CD4-positive, alpha-beta T cell (primary cell): ENCODE results near the gene TRAPPC2L. TPM values are rescaled to one million over a fixed set of nuclear protein-coding genes. Genes with fewer than 3 reads are reported as not detected.

Source experiments
- ATAC-seq: fragments of 200-7000 bp; cut with Tn5 transposase; one replicate; pipeline ENCODE4 v1.10.0; 2022; ENCODE audit warnings: mild to moderate bottlenecking; ENCODE audit not compliant: poor library complexity
- CTCF ChIA-PET: fragments of 350-600 bp; sonication (Branson Sonifier 250); formaldehyde crosslinking; loops from one replicate; lab custom pipeline; 2021; ENCODE audit warnings: antibody characterized with exemption, inconsistent platforms; lab: Charles Lee
- POLR2A ChIA-PET: fragments of 350-600 bp; sonication (Branson Sonifier 250); formaldehyde crosslinking; loops from one replicate; lab custom pipeline; 2021; ENCODE audit warnings: antibody characterized with exemption, inconsistent platforms; lab: Charles Lee
- DNase-seq, 14 experiments: peaks; one replicate each; pipeline ENCODE4 v3.0.0-alpha.2; 2013 to 2020; ENCODE audit warnings: mixed read lengths in 2 of 14
- H3K27ac ChIP-seq, 2 donors: one replicate each; pipeline versions ENCODE4 v1.5.1 to v1.7.0; 2013; ENCODE audit warnings: low read length in 2 of 2, low read depth in 1 of 2, mild to moderate bottlenecking in 1 of 2
- H3K27me3 ChIP-seq, 2 experiments: 1 replicate in 1 of 2; 2 replicates in 1 of 2; pipeline versions ENCODE4 v1.6.1 to v1.7.0; 2013; ENCODE audit warnings: low read length in 2 of 2, control low read depth in 1 of 2, mild to moderate bottlenecking in 1 of 2, moderate library complexity in 1 of 2; ENCODE audit not compliant: insufficient read depth in 2 of 2, control insufficient read depth in 1 of 2
- H3K36me3 ChIP-seq: one replicate; pipeline ENCODE4 v1.6.1; 2013; ENCODE audit warnings: low read length, control low read depth; ENCODE audit not compliant: insufficient read depth
- H3K4me1 ChIP-seq: one replicate; pipeline ENCODE4 v1.6.1; 2013; ENCODE audit warnings: low read length, control low read depth; ENCODE audit not compliant: insufficient read depth
- H3K4me3 ChIP-seq: one replicate; pipeline ENCODE4 v1.5.1; 2013; ENCODE audit warnings: mild to moderate bottlenecking, low read length, moderate library complexity
- H3K9me3 ChIP-seq, 2 experiments: 1 replicate in 1 of 2; 2 replicates in 1 of 2; pipeline versions ENCODE4 v1.6.1 to v1.7.0; 2013; ENCODE audit warnings: low read length in 2 of 2, mild to moderate bottlenecking in 2 of 2, control low read depth in 1 of 2, moderate library complexity in 1 of 2; ENCODE audit not compliant: control insufficient read depth in 1 of 2, insufficient read depth in 1 of 2
- H3K27ac Mint-ChIP-seq: one replicate; pipeline ENCODE4 v1.8.0; 2020; ENCODE audit warnings: mixed read lengths
- H3K27me3 Mint-ChIP-seq: one replicate; pipeline ENCODE4 v1.8.0; 2021; ENCODE audit warnings: mixed read lengths
- H3K36me3 Mint-ChIP-seq: one replicate; pipeline ENCODE4 v1.8.0; 2021; ENCODE audit warnings: low read depth, mixed read lengths
- H3K4me1 Mint-ChIP-seq: one replicate; pipeline ENCODE4 v1.8.0; 2021; ENCODE audit warnings: low read depth, mixed read lengths
- H3K4me3 Mint-ChIP-seq: one replicate; pipeline ENCODE4 v1.8.0; 2020; ENCODE audit warnings: mild to moderate bottlenecking, mixed read lengths
- H3K9me3 Mint-ChIP-seq: one replicate; pipeline ENCODE4 v1.8.0; 2020; ENCODE audit warnings: mixed read lengths
- CTCF ChIP-seq: fragments of 200-600 bp; IDR thresholded peaks from one replicate; pipeline ENCODE4 v1.8.0; 2022; ENCODE audit warnings: antibody characterized with exemption, mild to moderate bottlenecking
- intact Hi-C, 2 experiments: fragments of 100-400 bp; cut with DNase I in 1 of 2; cut with micrococcal nuclease in 1 of 2; formaldehyde crosslinking; loops; one replicate each; pipeline versions ENCODE4 v1.15.1 to v1.9.0; 2023 to 2025; cut with DNase I, micrococcal nuclease
- total RNA-seq, 174 experiments: library from RNA in 2 of 174; stranded (reverse) in 2 of 174; gene quantifications; one replicate each; pipeline ENCODE4 v1.2.3 and lab custom pipeline; 2021 to 2026

The TRAPPC2L gene
- total RNA-seq, 2 experiments from 2014 or later, result 48.0 to 48.2 TPM

GRCh38 chr16:88839026-88839529, 17.8 kb upstream of the TRAPPC2L start:
- POLR2A ChIA-PET, result no interaction called here
- Mint-ChIP-seq H3K4me3 (no peak overlapping the region), H3K27ac (no peak overlapping the region), H3K4me1 (no peaks in the 10 kb centered on the region), H3K36me3 (peaks cover 10% of the 10 kb centered on the region), H3K27me3 (no peaks in the 10 kb centered on the region), H3K9me3 (no peaks in the 10 kb centered on the region)
- Histone ChIP-seq H3K4me1 (no peaks in the 10 kb centered on the region), H3K27me3 (no peaks in the 10 kb centered on the region), H3K36me3 (peaks cover 27% of the 10 kb centered on the region), H3K4me3 (no peak overlapping the region), H3K27ac (no peak overlapping the region), H3K9me3 (no peaks in the 10 kb centered on the region)
- ATAC-seq (no peak), DNase-seq (no peak)
- no peak for TF ChIP-seq CTCF
- intact Hi-C loops, result no loop called here
- CTCF ChIA-PET, result no interaction called here

DNA sequence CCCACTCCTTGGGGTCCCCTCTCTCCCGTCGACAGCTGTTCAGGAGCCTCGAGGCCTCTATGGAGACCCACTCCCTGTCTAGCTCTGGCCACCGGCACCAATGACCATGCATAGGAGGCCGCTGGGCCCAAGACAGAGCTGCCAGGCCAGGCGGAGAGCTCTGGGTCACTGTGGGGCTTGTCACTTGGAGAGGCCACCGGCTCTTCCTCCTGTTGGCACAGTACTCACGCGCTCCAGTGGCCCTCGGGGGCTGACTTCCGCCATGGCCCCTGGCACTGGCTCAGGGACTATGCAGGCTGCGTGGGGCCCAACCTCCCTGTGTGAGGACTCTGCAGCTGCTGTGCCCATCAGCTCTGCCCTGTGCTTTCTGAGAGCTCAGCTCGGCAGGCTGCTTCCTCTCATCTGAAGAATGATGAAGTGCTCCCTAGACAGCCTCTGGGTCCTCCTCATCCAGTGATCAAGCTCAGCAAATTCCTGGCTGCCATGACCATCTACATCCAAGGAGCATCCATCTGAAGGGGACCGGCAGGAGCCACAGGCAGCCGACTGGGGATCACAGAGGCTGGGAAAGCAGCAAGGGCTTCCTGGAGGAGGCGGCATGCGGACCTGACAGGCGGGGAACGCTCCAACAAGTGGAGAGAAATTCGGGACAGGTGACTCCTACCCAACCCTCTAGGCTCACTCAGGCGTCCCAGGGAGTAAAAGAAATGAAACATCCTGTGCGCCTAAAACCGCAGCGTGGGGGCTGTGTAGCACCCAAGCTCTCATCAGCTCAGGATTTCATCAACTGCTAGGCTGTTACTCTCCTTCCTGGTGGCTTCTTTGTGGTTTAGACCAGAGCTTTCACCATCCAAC, 17.0 kb upstream of the TRAPPC2L start:
- H3K27me3 Mint-ChIP-seq, result no peaks in the 10 kb centered on the region
- no peaks in the 10 kb centered on the region for H3K9me3 ChIP-seq
- no peak overlapping the region for H3K27ac ChIP-seq
- CTCF ChIA-PET, result no interaction called here
- H3K4me1 Mint-ChIP-seq, result no peaks in the 10 kb centered on the region
- H3K4me3 ChIP-seq, result no peak overlapping the region
- H3K27ac Mint-ChIP-seq, result no peak overlapping the region
- no peaks in the 10 kb centered on the region for H3K9me3 Mint-ChIP-seq
- no peak overlapping the region for H3K4me3 Mint-ChIP-seq
- H3K36me3 ChIP-seq, result peaks cover 27% of the 10 kb centered on the region
- no peak for TF ChIP-seq CTCF
- no peaks in the 10 kb centered on the region for H3K27me3 ChIP-seq
- ATAC-seq, result no peak
- POLR2A ChIA-PET, result no interaction called here
- intact Hi-C loops, result no loop called here
- peaks cover 10% of the 10 kb centered on the region for H3K36me3 Mint-ChIP-seq
- H3K4me1 ChIP-seq, result no peaks in the 10 kb centered on the region
- no peak for DNase-seq

- ChIA-PET POLR2A (no interaction called here), CTCF (no interaction called here)
- H3K27ac ChIP-seq, result no peak overlapping the region
- intact Hi-C loops, result no loop called here
- H3K9me3 Mint-ChIP-seq, result no peaks in the 10 kb centered on the region
- H3K4me3 ChIP-seq, result no peak overlapping the region
- no peaks in the 10 kb centered on the region for H3K27me3 ChIP-seq
- H3K36me3 ChIP-seq, result peaks cover 27% of the 10 kb centered on the region
- H3K4me1 Mint-ChIP-seq, result no peaks in the 10 kb centered on the region
- no peaks in the 10 kb centered on the region for H3K4me1 ChIP-seq
- H3K36me3 Mint-ChIP-seq, result peaks cover 10% of the 10 kb centered on the region
- DNase-seq (no peak), ATAC-seq (no peak)
- TF ChIP-seq CTCF, result no peak
- no peaks in the 10 kb centered on the region for H3K9me3 ChIP-seq
- H3K4me3 Mint-ChIP-seq, result no peak overlapping the region
- H3K27me3 Mint-ChIP-seq, result no peaks in the 10 kb centered on the region
- H3K27ac Mint-ChIP-seq, result no peak overlapping the region
Measured at GRCh38 chr16:88840600-88841215, 16.2 kb upstream of the TRAPPC2L start.
